GM21737 (cell line): ENCODE results near the gene INSIG1.

Experiments used
- ATAC-seq: cut with Tn5 transposase; IDR thresholded peaks from one replicate; pipeline ENCODE4 v1.9.1; 2021; ENCODE audit warnings: mild to moderate bottlenecking, moderate library complexity; ENCODE audit not compliant: unreplicated experiment

The INSIG1 gene

GRCh38 chr7:155346285-155346684 is 48.6 kb downstream of the INSIG1 start:
- ATAC-seq, result no peak

GRCh38 chr7:155348806-155349205 is 51.1 kb downstream of the INSIG1 start:
- no peak for ATAC-seq

- no peak for ATAC-seq
Measured at GRCh38 chr7:155349601-155350331, 52.1 kb downstream of the INSIG1 start.

GRCh38 chr7:155351120-155351870 is 53.6 kb downstream of the INSIG1 start:
- no peak for ATAC-seq

- ATAC-seq, result no peak
Measured at GRCh38 chr7:155352076-155352752, 54.5 kb downstream of the INSIG1 start.

GRCh38 chr7:155352753-155353115 is 55.1 kb downstream of the INSIG1 start:
- no peak for ATAC-seq

GRCh38 chr7:155353256-155353897 is 55.7 kb downstream of the INSIG1 start:
- no peak for ATAC-seq

- no peak for ATAC-seq
Measured at GRCh38 chr7:155354371-155355048, 56.8 kb downstream of the INSIG1 start.

GRCh38 chr7:155355176-155355575 is 57.5 kb downstream of the INSIG1 start:
- no peak for ATAC-seq

- no peak for ATAC-seq
Measured at GRCh38 chr7:155355745-155356144, 58.1 kb downstream of the INSIG1 start.

- ATAC-seq, result no peak
Measured at GRCh38 chr7:155356323-155357105, 58.8 kb downstream of the INSIG1 start.

GRCh38 chr7:155357573-155358041 is 59.9 kb downstream of the INSIG1 start:
- ATAC-seq, result no peak

- no peak for ATAC-seq
Measured at GRCh38 chr7:155358066-155358947, 60.6 kb downstream of the INSIG1 start.

GRCh38 chr7:155358948-155359712 is 61.5 kb downstream of the INSIG1 start:
- ATAC-seq, result no peak
